Measurements from ENCODE around the gene ARMC2. TPM values are rescaled to one million over a fixed set of nuclear protein-coding genes. Genes with fewer than 3 reads are reported as not detected.

The ARMC2 gene
- total and polyA plus RNA-seq, 8 donors = 1.4 to 4.1 (median 2.4) TPM

- Histone ChIP-seq H3K27me3 (no peaks in the 10 kb centered on the region), H3K36me3 (no peaks in the 10 kb centered on the region), H3K9me3 (no peaks in the 10 kb centered on the region), H3K27ac (no peak overlapping the region), H3K4me3 (no peak overlapping the region), H3K4me1 (peaks cover 0 to 10% (median 9%) of the 10 kb centered on the region in 3 donors)
- DNase-seq (no peak), ATAC-seq (no peak), FAIRE-seq (no peak)
- TF ChIP-seq CTCF (IDR thresholded peaks at IDR 0.05) = no peak
- WGBS, 2 donors = 92 to 100% methylated on average over 1 of the region's 1 CpG
- intact Hi-C loops (cut with DNase I) = no loop called here
Observed at GRCh38 chr6:108937170-108937569, 88.9 kb downstream of the ARMC2 start.

GRCh38 chr6:108940741-108941140 lies 92.5 kb downstream of the ARMC2 start:
- Histone ChIP-seq H3K27ac (no peak overlapping the region), H3K9me3 (no peaks in the 10 kb centered on the region), H3K4me3 (no peak overlapping the region), H3K27me3 (no peaks in the 10 kb centered on the region), H3K4me1 (peaks cover 7 to 31% (median 19%) of the 10 kb centered on the region in 3 donors), H3K36me3 (no peaks in the 10 kb centered on the region)
- TF ChIP-seq CTCF (IDR thresholded peaks at IDR 0.05) = no peak
- intact Hi-C loops (cut with DNase I) = no loop called here
- FAIRE-seq (no peak), ATAC-seq (no peak), DNase-seq (no peak)
- 93% methylated on average over 5 of the region's 5 CpGs for WGBS, 2 donors

GRCh38 chr6:108941281-108941680 lies 93.1 kb downstream of the ARMC2 start:
- no peak for TF ChIP-seq CTCF (IDR thresholded peaks at IDR 0.05)
- WGBS, 2 donors = 75 to 94% methylated on average over 1 of the region's 1 CpG
- ATAC-seq (no peak), FAIRE-seq (no peak), DNase-seq (no peak)
- Histone ChIP-seq H3K9me3 (no peaks in the 10 kb centered on the region), H3K36me3 (no peaks in the 10 kb centered on the region), H3K4me3 (no peak overlapping the region), H3K27me3 (no peaks in the 10 kb centered on the region), H3K27ac (no peak overlapping the region), H3K4me1 (peaks cover 13 to 36% (median 24%) of the 10 kb centered on the region in 3 donors)
- intact Hi-C loops (cut with DNase I) = no loop called here

GRCh38 chr6:108941859-108942258 lies 93.6 kb downstream of the ARMC2 start:
- Histone ChIP-seq H3K9me3 (no peaks in the 10 kb centered on the region), H3K4me3 (no peak overlapping the region), H3K4me1 (peaks cover 19 to 42% (median 30%) of the 10 kb centered on the region in 3 donors), H3K27ac (no peak overlapping the region), H3K27me3 (no peaks in the 10 kb centered on the region), H3K36me3 (no peaks in the 10 kb centered on the region)
- no peak for ATAC-seq
- no peak for DNase-seq
- 39 to 55% methylated on average over 2 of the region's 2 CpGs for WGBS, 2 donors
- intact Hi-C loops (cut with DNase I) = no loop called here
- TF ChIP-seq CTCF (IDR thresholded peaks at IDR 0.05) = no peak
- no peak for FAIRE-seq

GRCh38 chr6:108942556-108943492 lies 94.6 kb downstream of the ARMC2 start:
- DNase-seq = no peak
- intact Hi-C loops (cut with DNase I) = no loop called here
- FAIRE-seq = no peak
- Histone ChIP-seq H3K9me3 (no peaks in the 10 kb centered on the region), H3K4me1 (peaks cover 22 to 50% (median 40%) of the 10 kb centered on the region in 3 donors), H3K4me3 (no peak overlapping the region), H3K27me3 (no peaks in the 10 kb centered on the region), H3K27ac (peak overlapping the region in 1 of 4 donors; percentile 71), H3K36me3 (no peaks in the 10 kb centered on the region)
- no peak for ATAC-seq
- TF ChIP-seq CTCF (IDR thresholded peaks at IDR 0.05) = no peak
- 80 to 81% methylated on average over 9 of the region's 9 CpGs for WGBS, 2 donors
